AG09319 (cell line): ENCODE measurements around the gene MICALL2.

ENCODE experiments used
- DNase-seq: peaks from one replicate; pipeline ENCODE4 v3.0.0-alpha.2; 2010; ENCODE audit warnings: low read depth; ENCODE audit errors: extremely low read depth
- TF ChIP-seq, protein P1 (sequence below): IDR thresholded peaks from 2 replicates; pipeline ENCODE4 v1.5.1; 2011; ENCODE audit warnings: low read depth, mild to moderate bottlenecking, inconsistent platforms, low read length, moderate library complexity

The MICALL2 gene

GRCh38 chr7:1501487-1502270 lies 42.4 kb upstream of the MICALL2 start:
- TF ChIP-seq, protein P1, sequence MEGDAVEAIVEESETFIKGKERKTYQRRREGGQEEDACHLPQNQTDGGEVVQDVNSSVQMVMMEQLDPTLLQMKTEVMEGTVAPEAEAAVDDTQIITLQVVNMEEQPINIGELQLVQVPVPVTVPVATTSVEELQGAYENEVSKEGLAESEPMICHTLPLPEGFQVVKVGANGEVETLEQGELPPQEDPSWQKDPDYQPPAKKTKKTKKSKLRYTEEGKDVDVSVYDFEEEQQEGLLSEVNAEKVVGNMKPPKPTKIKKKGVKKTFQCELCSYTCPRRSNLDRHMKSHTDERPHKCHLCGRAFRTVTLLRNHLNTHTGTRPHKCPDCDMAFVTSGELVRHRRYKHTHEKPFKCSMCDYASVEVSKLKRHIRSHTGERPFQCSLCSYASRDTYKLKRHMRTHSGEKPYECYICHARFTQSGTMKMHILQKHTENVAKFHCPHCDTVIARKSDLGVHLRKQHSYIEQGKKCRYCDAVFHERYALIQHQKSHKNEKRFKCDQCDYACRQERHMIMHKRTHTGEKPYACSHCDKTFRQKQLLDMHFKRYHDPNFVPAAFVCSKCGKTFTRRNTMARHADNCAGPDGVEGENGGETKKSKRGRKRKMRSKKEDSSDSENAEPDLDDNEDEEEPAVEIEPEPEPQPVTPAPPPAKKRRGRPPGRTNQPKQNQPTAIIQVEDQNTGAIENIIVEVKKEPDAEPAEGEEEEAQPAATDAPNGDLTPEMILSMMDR: no peak
- no peak for DNase-seq

- TF ChIP-seq, protein P1: no peak
- no peak for DNase-seq
Observed at GRCh38 chr7:1500064-1500807, 41.0 kb upstream of the MICALL2 start.

- no peak for DNase-seq
- TF ChIP-seq, protein P1: no peak
Observed at GRCh38 chr7:1499367-1500029, 40.2 kb upstream of the MICALL2 start.

GRCh38 chr7:1498370-1499305 lies 39.4 kb upstream of the MICALL2 start:
- TF ChIP-seq, protein P1: no peak
- no peak for DNase-seq

GRCh38 chr7:1497293-1497927 lies 38.1 kb upstream of the MICALL2 start:
- DNase-seq: no peak
- TF ChIP-seq, protein P1: no peak

GRCh38 chr7:1496531-1497292 lies 37.4 kb upstream of the MICALL2 start:
- DNase-seq: no peak
- TF ChIP-seq, protein P1: no peak
